ENCODE results near the gene LIN37.
"Not testable (repeated sequence)": the region's sequence is repeated elsewhere in the genome, so short reads cannot be mapped to it uniquely, and the experiment has no call there.

The LIN37 gene

DNA sequence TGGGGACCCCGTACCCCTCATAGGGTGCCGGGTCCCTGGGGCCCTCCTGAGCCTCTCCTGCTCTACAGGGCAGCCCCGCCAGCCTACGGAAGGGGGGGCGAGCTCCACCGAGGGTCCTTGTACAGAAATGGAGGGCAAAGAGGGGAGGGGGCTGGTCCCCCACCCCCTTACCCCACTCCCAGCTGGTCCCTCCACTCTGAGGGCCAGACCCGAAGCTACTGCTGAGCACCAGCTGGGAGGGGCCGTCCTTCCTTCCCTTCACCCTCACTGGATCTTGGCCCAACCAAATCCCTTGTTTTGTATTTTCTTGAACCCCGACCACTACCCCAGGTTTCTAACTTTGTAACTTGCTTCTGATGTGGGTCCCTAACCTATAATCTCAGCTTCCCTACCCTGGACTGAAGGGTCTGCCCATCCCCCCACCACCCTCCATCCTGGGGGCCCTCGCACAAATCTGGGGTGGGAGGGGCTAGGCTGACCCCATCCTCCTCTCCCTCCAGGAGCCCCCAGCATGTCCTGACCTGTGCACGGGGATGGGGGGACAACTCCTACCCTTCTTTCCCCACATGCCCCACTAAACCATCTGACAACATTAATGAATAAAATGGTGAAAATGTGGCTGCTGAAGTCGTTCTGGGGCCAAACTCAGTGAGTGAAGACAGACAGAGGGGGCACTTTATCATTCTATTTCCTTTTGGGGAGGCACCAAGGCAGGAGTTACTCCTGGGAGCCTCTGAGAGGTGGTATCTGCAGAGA lies 40.0 kb downstream of the LIN37 start:
- FAIRE-seq (no peak), DNase-seq (ENCODE audit: low spot score) (no peak)

GRCh38 chr19:35789195-35789977 lies 41.0 kb downstream of the LIN37 start:
- DNase-seq (ENCODE audit: low spot score), result no peak

GRCh38 chr19:35789978-35790944 lies 41.9 kb downstream of the LIN37 start:
- FAIRE-seq (no peak), DNase-seq (ENCODE audit: low spot score) (no peak)

More at GRCh38 chr19:35789195-35789977, 41.0 kb downstream of the LIN37 start:
- FAIRE-seq, result no peak

GRCh38 chr19:35790981-35791813 lies 42.8 kb downstream of the LIN37 start:
- FAIRE-seq (no peak), DNase-seq (ENCODE audit: low spot score) (no peak)

- DNase-seq (ENCODE audit: low spot score), result no peak
- no peak for FAIRE-seq
These were observed 43.5 kb downstream of the LIN37 start for GRCh38 chr19:35791814-35792279.

GRCh38 chr19:35792312-35792711 lies 43.9 kb downstream of the LIN37 start:
- no peak for FAIRE-seq
- DNase-seq (ENCODE audit: low spot score), result no peak

- no peak for FAIRE-seq
- no peak for DNase-seq (ENCODE audit: low spot score)
These were observed 44.5 kb downstream of the LIN37 start for GRCh38 chr19:35792888-35793287.

- FAIRE-seq (no peak), DNase-seq (ENCODE audit: low spot score) (no peak)
These were observed 45.2 kb downstream of the LIN37 start for GRCh38 chr19:35793381-35794165.

- DNase-seq (ENCODE audit: low spot score); FAIRE-seq: not testable (repeated sequence)
These were observed 47.2 kb downstream of the LIN37 start for GRCh38 chr19:35795564-35795963.

- FAIRE-seq, result no peak
- no peak for DNase-seq (ENCODE audit: low spot score)
These were observed 48.5 kb downstream of the LIN37 start for GRCh38 chr19:35796645-35797542.

GRCh38 chr19:35797663-35798062 lies 49.3 kb downstream of the LIN37 start:
- FAIRE-seq (no peak), DNase-seq (ENCODE audit: low spot score) (no peak)

DNA sequence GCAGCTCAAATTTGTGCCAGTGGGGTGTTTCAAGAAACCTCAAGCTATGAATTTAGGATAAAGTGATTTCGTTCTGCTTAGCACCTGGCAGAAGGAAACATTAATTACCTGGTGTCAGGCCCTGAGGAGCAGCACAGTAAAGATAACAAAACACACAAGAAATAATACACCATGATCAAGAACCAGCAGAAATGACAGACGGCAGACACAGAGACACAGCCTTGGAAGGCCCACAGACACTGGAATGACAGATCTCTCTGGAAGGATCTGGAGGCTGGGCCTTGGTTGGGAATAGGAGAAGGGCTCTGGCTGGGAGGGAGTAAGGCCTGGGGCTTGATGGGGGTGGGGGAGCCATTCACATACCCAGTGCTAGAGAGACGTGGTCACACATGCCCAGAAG lies 53.5 kb downstream of the LIN37 start:
- no peak for DNase-seq (ENCODE audit: low spot score)
- no peak for FAIRE-seq
